ENCODE results near the gene TFB2M.

The TFB2M gene

GRCh38 chr1:246540738-246541491 is 25.1 kb downstream of the TFB2M start:
- H3K27ac ChIP-seq: no peak overlapping the region
- ChIA-PET CTCF (no interaction called here), POLR2A (ENCODE audit: low non-redundant PET) (no interaction called here)
- no peak for TF ChIP-seq CTCF (conservative IDR thresholded peaks at IDR 0.05; ENCODE audit: low read depth)
- DNase-seq (ENCODE audit: low spot score): no peak

- DNase-seq (ENCODE audit: low spot score): no peak
- CTCF ChIA-PET: interaction anchor here (0.8 kb wide), 1 partner anchor 8 kb away, joined by 3 read pairs; no protein-coding TSS in a partner anchor
- POLR2A ChIA-PET (ENCODE audit: low non-redundant PET): no interaction called here
These were observed 28.2 kb downstream of the TFB2M start for GRCh38 chr1:246537887-246538286.

GRCh38 chr1:246537441-246537840 is 28.6 kb downstream of the TFB2M start:
- TF ChIP-seq CTCF (conservative IDR thresholded peaks at IDR 0.05; ENCODE audit: low read depth): no peak
- CTCF ChIA-PET: interaction anchor here (0.8 kb wide), 1 partner anchor 9 kb away, joined by 3 read pairs; no protein-coding TSS in a partner anchor
- POLR2A ChIA-PET (ENCODE audit: low non-redundant PET): interaction anchor here (0.6 kb wide), 1 partner anchor 10 kb away, joined by 8 read pairs; no protein-coding TSS in a partner anchor
- DNase-seq (ENCODE audit: low spot score): no peak
- H3K27ac ChIP-seq: no peak overlapping the region

More at GRCh38 chr1:246537887-246538286, 28.2 kb downstream of the TFB2M start:
- H3K27ac ChIP-seq: no peak overlapping the region
- TF ChIP-seq CTCF (conservative IDR thresholded peaks at IDR 0.05; ENCODE audit: low read depth): no peak

- no peak for TF ChIP-seq CTCF (conservative IDR thresholded peaks at IDR 0.05; ENCODE audit: low read depth)
- no peak overlapping the region for H3K27ac ChIP-seq
- ChIA-PET CTCF (interaction anchor here (0.6 to 0.7 kb wide), 2 partner anchors 31 to 87 kb away, joined by 3 to 5 read pairs; no protein-coding TSS in a partner anchor), POLR2A (ENCODE audit: low non-redundant PET) (no interaction called here)
- no peak for DNase-seq (ENCODE audit: low spot score)
These were observed 31.9 kb downstream of the TFB2M start for GRCh38 chr1:246534114-246534513.

GRCh38 chr1:246533371-246533905 is 32.6 kb downstream of the TFB2M start:
- no peak overlapping the region for H3K27ac ChIP-seq
- ChIA-PET CTCF (interaction anchor here (0.7 kb wide), 1 partner anchor 88 kb away, joined by 3 read pairs; no protein-coding TSS in a partner anchor), POLR2A (ENCODE audit: low non-redundant PET) (no interaction called here)
- DNase-seq (ENCODE audit: low spot score): no peak
- no peak for TF ChIP-seq CTCF (conservative IDR thresholded peaks at IDR 0.05; ENCODE audit: low read depth)

GRCh38 chr1:246532519-246532918 is 33.5 kb downstream of the TFB2M start:
- H3K27ac ChIP-seq: no peak overlapping the region
- CTCF ChIA-PET: interaction anchor here (0.7 kb wide), 1 partner anchor 25 kb away, joined by 4 read pairs; the partner anchor contains the start of gene SMYD3
- POLR2A ChIA-PET (ENCODE audit: low non-redundant PET): no interaction called here
- DNase-seq (ENCODE audit: low spot score): no peak
- TF ChIP-seq CTCF (conservative IDR thresholded peaks at IDR 0.05; ENCODE audit: low read depth): no peak
